T47D (cell line): ENCODE results near the gene PACSIN1.

Experiments
- DNase-seq, 2 experiments: peaks; one replicate each; pipeline versions ENCODE4 v3.0.0 to v3.0.0-alpha.2; 2011 to 2012; ENCODE audit warnings: low read depth in 1 of 2, low spot score in 1 of 2
- JUND ChIP-seq: IDR thresholded peaks from 2 replicates; pipeline ENCODE4 v1.6.1; 2012; ENCODE audit warnings: low read depth
- in situ Hi-C: cut with HindIII; loops from 2 replicates; pipeline ENCODE4 v1.10.0; 2016; ENCODE audit warnings: low sequenced_read_pairs, low pct_unique_long_range_greater_than_20kb

Gene PACSIN1

GRCh38 chr6:34578445-34579262 lies 112.8 kb downstream of the PACSIN1 start:
- no peak for TF ChIP-seq JUND
- no peak for DNase-seq
- in situ Hi-C loops, result no loop called here

GRCh38 chr6:34580707-34581560 lies 115.1 kb downstream of the PACSIN1 start:
- DNase-seq, result no peak
- no peak for TF ChIP-seq JUND
- in situ Hi-C loops, result no loop called here

- in situ Hi-C loops, result no loop called here
- no peak for TF ChIP-seq JUND
- no peak for DNase-seq
Measured at GRCh38 chr6:34581561-34581920, 115.7 kb downstream of the PACSIN1 start.

- TF ChIP-seq JUND, result no peak
- peak in 1 of 2 experiments; percentile 44 for DNase-seq
- in situ Hi-C loops, result no loop called here
Measured at GRCh38 chr6:34583461-34583860, 117.6 kb downstream of the PACSIN1 start.

- in situ Hi-C loops, result no loop called here
- no peak for TF ChIP-seq JUND
Measured at GRCh38 chr6:34583861-34584604, 118.2 kb downstream of the PACSIN1 start.

GRCh38 chr6:34584694-34585093 lies 118.8 kb downstream of the PACSIN1 start:
- in situ Hi-C loops, result no loop called here
- no peak for DNase-seq
- no peak for TF ChIP-seq JUND

More at GRCh38 chr6:34583861-34584604, 118.2 kb downstream of the PACSIN1 start:
- no peak for DNase-seq
